HEK293 (cell line): Measurements from ENCODE around the gene OBSCN.

ENCODE experiments used
- CTCF ChIP-seq: fragments of 450-650 bp; formaldehyde crosslinking; IDR thresholded peaks from 2 replicates; pipeline ENCODE4 v1.5.1; 2016; ENCODE audit warnings: missing biosample characterization, missing genetic modification characterization
- ZNF362 ChIP-seq: fragments of 450-650 bp; formaldehyde crosslinking; IDR thresholded peaks from 2 replicates; pipeline ENCODE4 v1.5.1; 2016; ENCODE audit warnings: missing biosample characterization, missing genetic modification characterization
- ZNF433 ChIP-seq: fragments of 450-650 bp; formaldehyde crosslinking; IDR thresholded peaks from 2 replicates; pipeline ENCODE4 v1.5.1; 2016; ENCODE audit warnings: missing biosample characterization, missing genetic modification characterization, low read depth

GRCh38 chr1:228332797-228333738 is 125.2 kb downstream of the OBSCN start:
- no peak for TF ChIP-seq CTCF
- TF ChIP-seq ZNF362 (tag by site-specific recombination), result no peak
- TF ChIP-seq ZNF433 (tag by site-specific recombination), result no peak
